ENCODE results near the gene PID1.
"Not testable (repeated sequence)": the region's sequence is repeated elsewhere in the genome, so short reads cannot be mapped to it uniquely, and the experiment has no call there.

Gene PID1

DNA sequence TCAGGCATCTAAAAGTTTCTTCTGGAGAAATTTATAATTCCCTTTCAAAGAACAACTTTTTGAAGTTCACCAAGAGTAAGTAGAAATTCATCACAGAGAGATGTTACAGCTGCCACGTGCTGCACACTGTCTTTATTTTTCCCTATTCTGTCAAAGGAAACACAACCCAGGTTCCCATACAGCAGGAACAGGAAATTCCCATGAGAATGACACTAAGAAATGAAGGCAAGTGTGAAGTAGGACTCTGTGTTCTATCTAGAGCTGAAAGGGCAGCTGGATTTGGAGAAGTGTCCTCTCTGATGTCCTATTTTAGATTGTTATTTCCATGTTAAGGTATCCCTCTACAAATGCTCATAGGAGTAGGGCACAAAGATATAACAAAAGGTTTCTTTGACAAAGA, 58.8 kb downstream of the PID1 start:
- DNase-seq, result no peak

DNA sequence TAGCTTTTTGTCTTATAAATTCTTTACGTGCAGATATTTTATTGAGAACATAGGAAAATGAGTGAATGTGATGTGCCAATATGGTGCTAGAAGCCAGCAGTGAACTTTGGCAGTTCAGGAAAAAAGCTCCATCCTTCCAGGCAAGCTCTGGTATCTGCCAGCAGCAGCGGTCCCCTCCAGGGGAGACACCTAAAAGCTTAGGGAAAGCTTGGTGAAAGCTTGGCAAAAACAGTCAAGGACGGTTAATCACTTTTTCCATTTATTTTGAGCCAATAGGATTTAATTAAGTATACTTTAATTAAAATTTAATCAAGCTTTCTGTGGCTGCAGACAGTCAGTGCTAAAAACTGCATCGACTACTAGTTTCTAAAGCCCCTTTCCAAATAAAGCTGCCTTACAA, 60.4 kb downstream of the PID1 start:
- no peak for DNase-seq

DNA sequence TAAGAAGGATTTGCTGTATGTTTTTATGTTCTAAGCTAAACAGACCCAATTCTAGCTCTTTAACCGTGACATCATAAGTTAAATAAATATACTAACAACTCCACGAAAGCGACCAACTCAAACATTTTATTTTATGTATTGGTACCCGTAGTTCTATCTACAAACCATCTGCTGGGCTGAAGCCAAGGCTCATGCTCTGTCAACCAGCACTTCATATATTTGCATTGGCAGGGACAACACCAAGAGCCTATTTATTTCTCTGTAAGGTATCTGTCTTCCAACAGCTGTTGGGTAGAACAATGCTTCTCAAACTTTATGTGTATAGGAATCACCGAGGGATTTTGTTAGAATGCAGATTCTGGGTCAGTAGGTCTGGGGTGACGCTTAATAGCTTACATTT, 64.5 kb downstream of the PID1 start:
- DNase-seq, result no peak

DNA sequence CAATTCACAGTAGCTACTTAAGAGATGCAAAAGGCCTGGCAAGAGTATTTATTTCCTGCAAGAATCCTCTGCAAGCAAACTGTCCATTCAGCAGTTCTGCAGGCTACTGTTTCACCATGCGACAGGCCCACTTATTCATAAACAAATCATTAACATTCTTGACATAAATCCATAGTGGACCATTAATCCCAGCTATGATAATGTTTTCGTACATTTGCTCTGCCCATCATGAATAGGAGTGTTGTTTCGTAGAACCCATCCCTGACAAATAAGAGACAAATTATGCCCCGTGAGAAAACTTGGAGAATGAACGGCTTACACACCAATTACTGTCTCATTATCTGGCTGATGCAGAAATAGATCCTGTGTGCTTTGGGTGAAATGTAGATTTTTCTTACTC, 65.4 kb downstream of the PID1 start:
- DNase-seq, result no peak

DNA sequence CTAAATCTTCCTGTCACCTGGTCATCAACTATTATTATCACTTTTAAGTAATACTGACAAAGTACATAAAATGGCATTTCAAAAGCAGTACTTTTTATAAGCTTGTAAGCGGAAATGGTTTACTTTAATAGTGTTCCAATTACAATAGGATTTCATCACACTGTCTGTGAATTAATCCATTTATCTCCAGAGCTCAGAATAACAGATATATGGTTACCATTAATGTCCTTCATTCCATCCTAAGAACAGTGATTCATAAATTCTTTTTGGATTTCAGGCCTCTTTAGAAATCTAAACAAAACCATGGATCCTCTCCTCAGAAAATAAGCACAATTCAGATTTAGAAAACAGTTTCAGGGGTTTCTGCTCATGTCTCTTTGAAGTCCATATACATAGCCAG, 68.4 kb downstream of the PID1 start:
- DNase-seq, result no peak

DNA sequence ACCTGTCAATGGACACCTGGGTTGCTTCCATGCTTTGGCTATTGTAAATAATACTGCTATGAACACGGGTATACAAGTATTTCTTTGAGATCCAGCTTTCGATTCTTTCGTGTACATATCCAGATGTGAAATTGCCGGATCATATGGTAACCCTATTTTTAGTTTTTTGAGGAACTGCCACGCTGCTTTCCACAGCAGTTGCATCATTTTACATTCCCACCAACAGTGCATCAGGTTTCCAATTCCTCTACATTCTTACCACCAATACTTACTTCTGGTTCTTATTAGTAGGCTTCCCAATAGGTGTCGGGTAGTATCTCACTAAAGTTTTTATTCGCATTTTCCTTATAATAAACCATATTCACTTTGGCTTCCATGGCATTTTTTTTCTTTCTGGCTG, 69.6 kb downstream of the PID1 start:
- DNase-seq, result peak; percentile 10 to 57 (median 34)

DNA sequence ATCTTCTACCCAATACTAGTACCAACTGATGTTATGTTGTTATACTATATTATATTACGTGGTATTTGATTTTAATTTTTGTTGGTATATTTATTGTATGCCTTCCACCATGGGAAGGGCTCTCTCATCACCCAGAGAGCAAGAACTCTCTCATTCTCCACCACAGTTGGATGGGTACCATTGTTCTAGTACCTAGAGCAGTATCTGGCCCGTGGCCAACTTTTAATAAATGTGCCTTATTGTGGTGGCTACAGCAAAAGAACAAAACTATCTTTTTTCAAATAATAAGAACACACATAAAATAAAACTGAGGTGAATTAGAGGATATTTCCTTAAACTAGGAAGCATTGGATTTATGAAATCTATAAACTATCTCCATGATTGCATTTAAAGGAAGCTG, 71.8 kb downstream of the PID1 start:
- no peak for DNase-seq

DNA sequence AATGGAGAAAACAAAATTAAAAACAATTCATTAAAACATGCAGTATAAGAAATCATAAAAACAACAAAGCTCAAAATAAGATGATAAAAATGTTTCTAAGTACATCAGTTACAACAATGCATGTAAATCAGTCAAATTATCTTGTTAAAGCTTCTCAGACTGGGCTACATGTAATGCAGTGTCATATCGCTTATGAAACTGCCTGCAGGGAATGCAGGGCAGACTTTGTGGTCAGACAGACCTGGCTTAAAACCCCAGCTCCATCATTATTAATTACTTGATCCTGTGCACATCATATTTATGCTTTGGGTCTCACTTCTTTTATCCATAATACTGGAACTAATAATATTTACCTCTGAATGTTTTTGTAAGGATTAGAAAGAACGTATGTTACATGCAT, 74.6 kb downstream of the PID1 start:
- no peak for DNase-seq

DNA sequence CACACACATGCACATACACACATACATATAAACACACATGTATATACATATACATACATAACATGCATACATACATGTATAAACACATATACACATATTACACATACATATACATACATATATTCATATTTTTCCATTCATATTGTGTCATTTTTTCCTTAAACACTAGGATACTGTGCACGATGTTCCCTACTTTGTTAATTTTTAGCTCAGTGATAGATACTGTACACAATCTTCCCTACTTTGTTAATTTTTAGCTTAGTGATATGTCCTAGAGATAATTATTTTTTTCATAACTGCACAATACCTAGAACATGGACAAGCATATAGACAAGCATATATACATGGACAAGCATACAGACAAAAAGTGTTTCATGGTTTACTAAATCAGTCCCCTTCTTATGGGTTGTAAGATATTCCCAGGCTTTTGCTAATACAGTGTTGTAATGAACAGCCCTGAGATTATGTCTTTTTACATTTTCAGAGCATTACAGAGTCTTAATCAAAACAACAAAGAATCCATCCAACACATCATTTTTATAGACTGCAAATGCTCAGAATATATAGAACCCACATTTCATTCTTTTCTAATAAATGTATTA, 75.6 kb downstream of the PID1 start:
- no peak for DNase-seq

DNA sequence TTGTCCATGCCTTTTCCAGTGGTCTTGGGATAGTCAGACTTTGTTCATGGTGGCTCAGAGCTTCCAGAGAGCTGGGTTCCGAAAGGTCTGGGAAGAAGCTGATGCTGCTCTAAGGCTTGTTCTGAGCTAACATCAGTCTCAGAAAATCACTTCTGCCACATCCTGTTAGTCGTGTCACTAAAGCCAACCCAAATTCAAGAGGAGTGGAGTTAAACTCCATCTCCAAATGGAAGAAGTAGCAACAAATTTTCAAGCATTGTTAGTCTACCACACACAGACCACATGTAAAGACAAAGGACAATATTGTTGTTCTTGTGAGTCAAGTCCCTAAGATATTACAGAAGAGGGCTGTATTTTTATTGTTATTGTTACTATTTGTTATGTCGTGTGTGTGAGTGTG, 77.8 kb downstream of the PID1 start:
- no peak for DNase-seq

DNA sequence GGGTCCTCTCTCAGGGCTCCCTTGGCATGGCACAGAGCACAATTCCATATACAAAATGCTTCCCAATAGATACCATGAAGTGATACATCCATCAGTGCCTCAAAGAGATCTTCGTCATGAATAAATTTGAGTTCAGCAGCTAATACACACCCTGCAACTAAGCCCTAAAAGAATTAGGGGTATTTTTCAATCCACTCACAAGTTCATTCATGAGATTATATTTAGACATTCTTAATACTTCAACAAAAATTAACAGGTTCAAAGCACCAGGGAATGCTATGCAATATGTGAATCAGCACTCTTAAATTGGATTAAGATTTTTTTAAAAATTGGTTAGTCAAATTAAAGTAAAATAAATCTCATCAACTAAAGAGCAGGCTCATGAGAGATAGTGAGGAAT, 79.7 kb downstream of the PID1 start:
- DNase-seq, result no peak

DNA sequence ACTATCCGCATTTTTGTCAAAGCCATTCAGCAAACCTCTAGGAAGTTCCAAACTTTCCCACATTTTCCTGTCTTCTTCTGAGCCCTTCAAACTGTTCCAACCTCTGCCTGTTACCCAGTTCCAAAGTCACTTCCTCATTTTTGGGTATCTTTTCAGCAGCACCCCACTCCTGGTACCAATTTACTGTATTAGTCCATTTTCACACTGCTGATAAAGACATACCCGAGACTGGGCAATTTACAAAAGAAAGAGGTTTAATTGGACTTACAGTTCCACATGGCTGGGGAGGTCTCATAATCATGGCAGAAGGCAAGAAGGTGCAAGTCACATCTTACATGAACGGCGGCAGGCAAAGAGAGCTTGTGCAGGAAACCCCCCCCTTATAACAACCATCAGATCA, 84.0 kb downstream of the PID1 start:
- not testable (repeated sequence) for DNase-seq

DNA sequence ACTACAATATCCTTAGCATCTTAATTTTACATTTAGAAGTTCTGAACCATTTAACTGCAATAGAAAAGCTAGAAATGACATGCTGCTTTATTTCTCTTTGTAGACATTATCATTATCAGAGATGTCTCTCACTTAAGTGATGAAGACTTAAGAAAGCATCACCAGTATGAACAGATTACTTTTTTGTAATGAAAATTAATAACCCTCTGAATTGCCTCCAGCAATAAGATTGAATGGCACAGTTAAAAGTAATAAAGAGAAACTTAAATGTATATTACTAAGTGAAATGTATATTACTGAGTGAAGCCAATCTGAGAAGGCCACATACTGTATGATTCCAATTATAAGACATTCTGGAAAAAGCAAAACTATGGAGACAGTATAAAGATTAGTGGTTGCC, 89.4 kb downstream of the PID1 start:
- no peak for DNase-seq

DNA sequence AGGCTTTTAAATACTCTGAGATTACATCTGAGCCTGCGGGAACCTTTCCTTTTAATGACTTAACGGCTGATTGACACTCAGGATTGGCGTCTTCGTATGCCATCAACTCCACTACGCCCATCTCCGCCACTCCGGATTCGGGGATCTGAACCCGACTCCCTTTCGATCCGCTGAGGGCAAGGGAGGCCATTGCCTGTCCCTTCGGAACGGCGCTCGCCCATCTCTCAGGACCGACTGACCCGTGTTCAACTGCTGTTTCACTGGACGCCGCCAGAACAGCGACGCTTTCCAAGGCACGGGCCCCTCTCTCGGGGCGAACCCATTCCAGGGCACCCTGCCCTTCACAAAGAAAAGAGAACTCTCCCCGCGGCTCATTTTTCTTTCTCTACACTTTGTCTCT, 90.4 kb downstream of the PID1 start:
- no peak for DNase-seq

DNA sequence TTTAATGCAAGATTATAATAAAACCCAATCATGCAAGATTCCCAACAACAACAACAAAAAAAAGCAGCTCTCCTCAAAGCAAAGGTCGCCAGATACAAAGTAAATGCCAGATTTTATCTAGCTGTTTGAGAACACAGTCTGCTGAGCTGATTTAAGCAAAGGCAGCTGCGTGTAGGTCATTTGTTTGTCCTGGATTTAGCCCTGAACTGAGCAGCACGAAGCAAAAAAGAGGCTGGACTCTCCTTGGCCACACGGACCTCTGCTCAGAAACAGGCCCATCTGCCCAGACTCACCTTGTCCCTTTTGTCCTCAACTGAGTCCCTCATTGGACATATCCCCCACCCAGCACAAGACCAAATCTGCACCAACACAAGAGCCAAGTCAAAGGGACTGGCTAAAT, 91.5 kb downstream of the PID1 start:
- DNase-seq, result no peak

DNA sequence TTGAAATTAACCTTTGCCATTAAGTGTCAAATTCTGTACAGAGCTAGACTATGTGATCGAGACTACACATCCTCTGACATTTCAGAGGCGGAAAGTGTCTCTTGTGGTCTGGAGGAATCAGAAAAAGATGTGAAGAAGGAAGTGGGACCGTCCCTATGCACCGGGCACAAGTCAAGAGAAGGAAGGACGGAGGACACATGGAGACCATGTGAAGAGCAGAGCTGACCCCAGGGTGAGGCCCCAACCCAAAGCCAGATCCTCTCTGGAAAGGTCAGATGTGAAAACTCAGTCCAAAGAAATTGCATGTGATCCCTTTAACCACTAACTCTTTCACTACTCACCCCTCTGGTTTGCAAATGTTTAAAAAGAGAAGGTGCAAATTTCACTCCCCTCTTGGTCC, 92.4 kb downstream of the PID1 start:
- no peak for DNase-seq

DNA sequence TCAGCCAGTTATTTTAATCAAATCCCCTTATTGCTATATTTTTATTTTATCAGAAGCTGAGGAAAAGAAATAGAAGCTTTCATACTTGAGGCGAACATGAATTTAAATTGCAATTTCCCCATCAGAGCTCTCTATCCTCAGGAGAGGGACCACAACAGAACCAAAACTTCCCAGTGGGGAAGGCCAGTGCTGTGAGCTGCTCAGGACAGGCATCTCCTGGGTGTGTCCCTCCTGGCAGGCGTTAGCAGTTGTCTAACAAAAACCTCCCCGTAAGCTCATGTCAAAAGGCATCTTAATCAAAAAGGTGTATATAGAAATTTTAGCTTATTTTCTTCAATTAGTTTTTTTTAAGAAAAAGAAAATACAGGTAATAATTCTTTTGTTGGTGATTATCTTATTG, 93.0 kb downstream of the PID1 start:
- no peak for DNase-seq

DNA sequence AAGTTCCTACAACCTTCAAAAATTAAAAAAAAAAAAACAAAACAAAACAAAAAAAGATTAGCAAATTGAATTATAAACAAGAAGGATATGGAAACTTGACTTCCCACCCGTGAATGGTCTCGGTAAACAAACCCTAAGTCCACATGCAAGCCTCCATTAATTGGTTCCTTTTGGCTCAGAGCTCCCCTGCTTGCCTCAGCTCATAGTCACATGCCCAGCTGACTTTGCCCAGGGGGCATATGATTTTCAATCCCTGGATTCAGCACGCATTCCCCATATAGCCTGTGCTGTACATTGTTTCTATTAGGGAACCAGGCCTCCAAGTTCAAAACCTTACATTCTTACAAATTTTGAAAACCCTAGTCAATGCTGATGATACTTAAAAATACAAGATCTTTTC, 95.0 kb downstream of the PID1 start:
- no peak for DNase-seq

DNA sequence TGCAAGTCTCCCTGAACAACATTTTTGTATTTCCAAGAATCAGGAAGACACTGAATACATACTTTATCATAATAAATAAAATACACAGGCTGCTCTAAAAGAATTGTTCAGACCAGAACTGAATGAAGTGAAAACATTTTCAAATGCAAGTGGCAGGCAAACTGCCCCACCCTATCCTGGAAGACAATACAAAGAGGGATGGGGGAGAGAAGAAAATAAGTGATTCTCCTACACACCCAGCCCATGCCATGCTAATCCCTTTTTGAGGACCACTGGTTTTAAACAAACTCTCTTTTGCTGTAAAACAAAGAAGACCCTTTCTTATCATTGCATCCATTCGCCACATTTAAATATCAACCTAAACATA, 95.6 kb downstream of the PID1 start:
- DNase-seq, result no peak

DNA sequence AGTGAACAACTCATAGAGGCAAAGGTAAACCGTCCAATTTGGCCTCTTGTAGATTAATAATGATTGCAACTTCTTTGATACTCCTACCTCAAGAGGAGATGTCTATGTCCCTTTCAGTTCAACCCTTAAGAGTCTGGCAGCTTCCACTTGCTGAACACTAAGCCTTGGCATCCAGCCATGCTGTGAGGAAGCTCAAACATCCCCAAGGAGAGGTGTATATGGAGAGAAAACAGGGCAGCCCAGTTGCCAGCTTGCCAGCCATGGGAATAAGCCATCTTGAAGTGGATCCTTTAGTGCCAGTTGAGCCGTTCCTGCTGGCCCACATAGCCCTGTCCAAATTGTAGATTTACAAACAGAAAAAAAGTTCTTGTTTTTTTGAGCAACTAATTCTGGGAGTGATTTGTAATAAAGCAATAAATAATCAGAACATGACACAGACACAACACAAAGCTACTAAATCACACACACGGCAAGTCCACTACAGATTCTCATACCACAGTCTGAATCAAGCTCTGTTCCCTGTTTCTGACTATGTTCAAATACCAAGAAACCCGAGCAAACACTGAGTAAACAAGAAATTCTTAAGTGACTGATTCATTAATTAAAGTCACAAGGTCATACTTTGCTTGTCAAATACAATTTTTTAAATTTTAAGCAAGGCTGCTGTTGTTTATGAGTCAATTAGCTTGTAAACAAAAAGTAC, 96.1 kb downstream of the PID1 start:
- peak in 1 of 4 experiments; percentile 5 for DNase-seq

DNA sequence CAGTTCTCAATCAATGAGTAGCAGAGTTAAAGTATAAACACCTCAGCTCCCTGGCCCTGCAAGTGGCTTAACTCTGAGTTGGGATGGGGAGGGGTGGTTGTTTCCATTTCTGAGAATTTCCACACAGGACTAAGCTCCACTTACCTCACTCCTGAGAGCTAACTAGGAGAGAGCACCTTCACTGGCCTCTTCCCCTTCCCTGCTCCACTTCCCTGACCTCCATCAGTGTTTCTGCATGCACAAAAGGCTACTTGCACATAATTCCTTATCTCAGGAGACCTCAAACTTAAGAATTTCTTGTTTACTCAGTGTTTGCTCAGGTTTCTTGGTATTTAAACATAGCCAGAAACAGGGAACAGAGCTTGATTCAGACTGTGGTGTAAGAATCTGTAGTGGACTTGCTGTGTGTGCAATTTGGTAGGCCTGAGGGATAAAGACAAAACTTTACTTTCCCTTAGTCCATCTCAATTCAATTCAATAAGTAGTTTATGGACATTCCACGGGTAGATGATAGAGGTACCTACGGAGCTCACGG, 97.2 kb downstream of the PID1 start:
- DNase-seq, result no peak

DNA sequence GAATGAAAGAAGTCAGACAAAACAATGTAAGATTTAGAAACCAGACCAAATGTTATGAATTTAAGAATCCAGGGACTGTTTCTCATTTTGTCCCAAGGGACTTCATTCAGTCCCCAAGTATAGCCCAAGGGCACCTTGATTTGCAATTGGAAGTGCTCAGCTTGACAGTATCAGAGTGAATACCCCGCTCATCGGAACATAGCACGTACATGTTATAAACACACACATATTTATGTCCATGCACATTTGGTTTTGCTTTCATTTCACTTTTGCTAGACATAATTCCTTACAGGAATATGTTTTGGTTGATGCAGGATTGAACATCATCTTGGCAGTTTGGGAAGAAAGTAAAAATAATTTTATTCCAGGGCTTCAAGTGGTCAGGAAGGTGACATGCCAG, 100.2 kb downstream of the PID1 start:
- DNase-seq, result no peak

DNA sequence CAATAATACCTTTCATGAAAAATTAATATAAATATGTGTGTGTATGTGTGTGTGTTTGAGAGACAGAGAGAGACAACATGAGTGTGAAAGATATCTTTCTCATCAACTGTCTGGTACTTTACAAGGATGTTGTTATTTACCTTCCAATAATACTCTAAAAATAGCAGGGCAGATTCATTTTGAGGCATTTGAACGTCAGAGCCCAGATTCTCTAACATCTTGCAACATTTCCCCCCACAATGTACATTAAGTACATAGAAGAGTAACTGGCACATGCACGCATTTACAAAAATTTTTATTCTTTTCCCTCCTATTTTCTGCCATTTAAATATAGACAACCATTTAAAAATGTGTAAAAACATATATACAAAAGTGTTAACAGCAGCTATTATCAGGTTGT, 100.9 kb downstream of the PID1 start:
- no peak for DNase-seq

DNA sequence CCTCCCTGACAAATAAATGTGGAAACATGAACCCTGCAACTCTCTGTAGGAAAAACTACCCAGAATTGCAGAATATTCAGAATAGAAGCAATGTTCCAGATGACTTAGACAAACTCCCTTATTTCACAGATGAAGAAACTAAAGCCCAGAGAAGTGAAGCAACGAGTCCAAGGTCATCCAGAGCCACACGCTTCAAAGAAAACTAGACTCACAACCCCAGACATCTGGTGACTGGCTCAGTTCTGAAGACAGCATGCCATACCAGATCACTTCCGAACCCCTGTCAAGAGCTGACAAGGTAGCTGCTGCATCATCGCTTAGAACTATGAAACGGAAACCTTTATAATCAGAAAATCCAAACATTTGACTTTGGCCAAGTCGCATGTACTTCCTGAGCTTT, 101.3 kb downstream of the PID1 start:
- no peak for DNase-seq

Measured in suppressor macrophage (primary cell).